Karpas-422 (cell line): ENCODE results near the gene FGF12. TPM values are rescaled to one million over a fixed set of nuclear protein-coding genes. Genes with fewer than 3 reads are reported as not detected.

Experiments
- DNase-seq: peaks from one replicate; pipeline ENCODE4 v3.0.0-alpha.2; 2015
- H2AFZ ChIP-seq: fragments of 200-600 bp; sonication (generic); 2 replicates; pipeline ENCODE4 v1.6.1; 2014; ENCODE audit warnings: antibody characterized with exemption, low read length, mixed read lengths
- H3K27ac ChIP-seq: fragments of 200-600 bp; sonication (generic); 2 replicates; pipeline ENCODE4 v1.5.1; 2014; ENCODE audit warnings: mild to moderate bottlenecking, low read length, moderate library complexity
- H3K27me3 ChIP-seq: fragments of 200-600 bp; sonication (generic); 2 replicates; pipeline ENCODE4 v1.6.1; 2014; ENCODE audit warnings: low read length, mixed read lengths
- H3K36me3 ChIP-seq: fragments of 200-600 bp; sonication (generic); 2 replicates; pipeline ENCODE4 v1.6.1; 2014; ENCODE audit warnings: low read length, mixed read lengths; ENCODE audit not compliant: insufficient read depth
- H3K4me1 ChIP-seq: fragments of 200-600 bp; sonication (generic); 2 replicates; pipeline ENCODE4 v1.6.1; 2014; ENCODE audit warnings: mild to moderate bottlenecking, low read length, mixed read lengths
- H3K4me2 ChIP-seq: fragments of 200-600 bp; sonication (generic); 2 replicates; pipeline ENCODE4 v1.6.1; 2014; ENCODE audit warnings: low read length, low read depth, mild to moderate bottlenecking; ENCODE audit not compliant: poor library complexity, severe bottlenecking
- H3K4me3 ChIP-seq: fragments of 200-600 bp; sonication (generic); 2 replicates; pipeline ENCODE4 v1.5.1; 2014; ENCODE audit warnings: mild to moderate bottlenecking, antibody characterized with exemption, low read length, mixed read lengths
- H3K79me2 ChIP-seq: fragments of 200-600 bp; sonication (generic); 2 replicates; pipeline ENCODE4 v1.6.1; 2014; ENCODE audit warnings: mild to moderate bottlenecking, low read length, mixed read lengths
- H3K9ac ChIP-seq: fragments of 200-600 bp; sonication (generic); 2 replicates; pipeline ENCODE4 v1.6.0; 2014; ENCODE audit warnings: low read length
- H3K9me2 ChIP-seq: fragments of 200-600 bp; sonication (generic), shearing (Covaris generic); replicated peaks from 2 replicates; pipeline ENCODE4 v1.6.0; 2014; ENCODE audit warnings: mild to moderate bottlenecking, low read length, moderate library complexity; ENCODE audit not compliant: insufficient read depth
- H3K9me3 ChIP-seq: fragments of 300-700, 200-600 bp; sonication (generic); 2 replicates; pipeline ENCODE4 v1.6.1; 2014; ENCODE audit warnings: low read length, mixed read lengths
- H4K20me1 ChIP-seq: fragments of 200-600 bp; sonication (generic); 2 replicates; pipeline ENCODE4 v1.6.1; 2014; ENCODE audit warnings: mild to moderate bottlenecking, antibody characterized with exemption, low read length, low read depth; ENCODE audit not compliant: insufficient read depth
- total RNA-seq: library from RNA; depleted of rRNA; stranded (reverse); fragments of >200 nt; shearing (Covaris generic); gene quantifications from 2 replicates; pipeline ENCODE4 v1.2.3, GENCODE V29; 2014; ENCODE audit warnings: low replicate concordance

Gene FGF12
- total RNA-seq, 1 experiment from 2014 or later, result not detected

DNA sequence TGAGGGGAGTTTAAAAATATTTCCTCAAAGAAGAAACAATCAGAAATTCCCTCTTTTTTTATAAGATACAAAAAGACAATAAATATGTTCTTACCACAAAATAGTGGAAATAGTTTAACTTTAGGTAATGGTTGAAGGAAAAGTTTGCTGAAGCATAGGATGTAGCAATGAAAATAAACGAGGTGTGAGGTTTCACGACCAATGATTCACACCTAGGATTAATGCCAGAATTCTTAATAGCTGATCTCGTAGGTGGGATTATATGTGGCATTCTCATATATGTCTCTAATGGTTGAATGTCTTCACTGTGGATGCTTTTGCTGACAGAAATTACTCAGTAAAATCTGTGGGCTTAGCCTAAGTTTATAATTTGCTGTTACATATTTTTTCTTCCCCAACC is 467.7 kb downstream of the FGF12 start:
- H2AFZ ChIP-seq, result no peak overlapping the region
- H3K9me2 ChIP-seq, result no peaks in the 10 kb centered on the region
- no peak overlapping the region for H3K4me2 ChIP-seq
- no peaks in the 10 kb centered on the region for H3K36me3 ChIP-seq
- no peak for DNase-seq
- H3K4me3 ChIP-seq, result no peak overlapping the region
- no peaks in the 10 kb centered on the region for H4K20me1 ChIP-seq
- H3K27me3 ChIP-seq, result no peaks in the 10 kb centered on the region
- H3K9me3 ChIP-seq, result no peaks in the 10 kb centered on the region
- no peaks in the 10 kb centered on the region for H3K79me2 ChIP-seq
- no peak overlapping the region for H3K27ac ChIP-seq
- no peak overlapping the region for H3K9ac ChIP-seq
- no peaks in the 10 kb centered on the region for H3K4me1 ChIP-seq

DNA sequence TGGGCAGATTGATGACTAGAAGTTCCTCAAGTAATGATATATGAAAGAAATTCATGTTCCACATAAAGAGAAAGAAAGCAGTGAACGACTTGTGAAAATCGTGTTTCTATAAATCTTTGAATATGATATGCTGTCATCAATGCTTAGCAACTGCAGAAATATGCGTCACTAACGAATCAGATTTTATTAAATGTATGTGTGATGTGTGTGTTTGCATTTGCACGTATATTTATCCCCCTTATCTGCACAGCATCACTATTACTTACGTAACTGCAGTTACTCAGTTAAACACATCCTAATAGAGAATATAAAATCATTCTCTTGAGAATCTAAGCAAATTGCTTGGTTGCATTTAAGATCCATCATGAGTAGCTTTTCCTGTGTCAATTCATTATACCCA is 468.6 kb downstream of the FGF12 start:
- H4K20me1 ChIP-seq, result no peaks in the 10 kb centered on the region
- H3K9me3 ChIP-seq, result no peaks in the 10 kb centered on the region
- no peak overlapping the region for H3K4me2 ChIP-seq
- H3K4me1 ChIP-seq, result no peaks in the 10 kb centered on the region
- no peak for DNase-seq
- H3K9me2 ChIP-seq, result no peaks in the 10 kb centered on the region
- no peaks in the 10 kb centered on the region for H3K27me3 ChIP-seq
- H3K9ac ChIP-seq, result no peak overlapping the region
- H3K36me3 ChIP-seq, result no peaks in the 10 kb centered on the region
- H3K4me3 ChIP-seq, result no peak overlapping the region
- H3K27ac ChIP-seq, result no peak overlapping the region
- no peak overlapping the region for H2AFZ ChIP-seq
- H3K79me2 ChIP-seq, result no peaks in the 10 kb centered on the region

GRCh38 chr3:192255839-192256238 is 471.5 kb downstream of the FGF12 start:
- Histone ChIP-seq H3K36me3 (no peaks in the 10 kb centered on the region), H3K4me2 (no peak overlapping the region), H3K9ac (no peak overlapping the region), H2AFZ (no peak overlapping the region), H4K20me1 (no peaks in the 10 kb centered on the region), H3K9me2 (no peaks in the 10 kb centered on the region), H3K27ac (no peak overlapping the region), H3K4me3 (no peak overlapping the region), H3K9me3 (no peaks in the 10 kb centered on the region), H3K79me2 (no peaks in the 10 kb centered on the region), H3K4me1 (no peaks in the 10 kb centered on the region), H3K27me3 (no peaks in the 10 kb centered on the region)
- DNase-seq, result no peak

- Histone ChIP-seq H4K20me1 (no peaks in the 10 kb centered on the region), H3K27me3 (no peaks in the 10 kb centered on the region), H3K9me2 (no peaks in the 10 kb centered on the region), H3K4me1 (no peaks in the 10 kb centered on the region), H2AFZ (no peak overlapping the region), H3K36me3 (no peaks in the 10 kb centered on the region), H3K4me3 (no peak overlapping the region), H3K4me2 (no peak overlapping the region), H3K9me3 (no peaks in the 10 kb centered on the region), H3K79me2 (no peaks in the 10 kb centered on the region), H3K27ac (no peak overlapping the region), H3K9ac (no peak overlapping the region)
- no peak for DNase-seq
These were observed 474.0 kb downstream of the FGF12 start for GRCh38 chr3:192253138-192253887.

GRCh38 chr3:192249516-192249915 is 477.8 kb downstream of the FGF12 start:
- no peak for DNase-seq
- no peaks in the 10 kb centered on the region for H4K20me1 ChIP-seq
- no peaks in the 10 kb centered on the region for H3K79me2 ChIP-seq
- no peaks in the 10 kb centered on the region for H3K4me1 ChIP-seq
- H3K9ac ChIP-seq, result no peak overlapping the region
- no peaks in the 10 kb centered on the region for H3K36me3 ChIP-seq
- H2AFZ ChIP-seq, result no peak overlapping the region
- no peak overlapping the region for H3K27ac ChIP-seq
- H3K9me3 ChIP-seq, result no peaks in the 10 kb centered on the region
- H3K9me2 ChIP-seq, result no peaks in the 10 kb centered on the region
- no peak overlapping the region for H3K4me2 ChIP-seq
- H3K4me3 ChIP-seq, result no peak overlapping the region
- H3K27me3 ChIP-seq, result no peaks in the 10 kb centered on the region

DNA sequence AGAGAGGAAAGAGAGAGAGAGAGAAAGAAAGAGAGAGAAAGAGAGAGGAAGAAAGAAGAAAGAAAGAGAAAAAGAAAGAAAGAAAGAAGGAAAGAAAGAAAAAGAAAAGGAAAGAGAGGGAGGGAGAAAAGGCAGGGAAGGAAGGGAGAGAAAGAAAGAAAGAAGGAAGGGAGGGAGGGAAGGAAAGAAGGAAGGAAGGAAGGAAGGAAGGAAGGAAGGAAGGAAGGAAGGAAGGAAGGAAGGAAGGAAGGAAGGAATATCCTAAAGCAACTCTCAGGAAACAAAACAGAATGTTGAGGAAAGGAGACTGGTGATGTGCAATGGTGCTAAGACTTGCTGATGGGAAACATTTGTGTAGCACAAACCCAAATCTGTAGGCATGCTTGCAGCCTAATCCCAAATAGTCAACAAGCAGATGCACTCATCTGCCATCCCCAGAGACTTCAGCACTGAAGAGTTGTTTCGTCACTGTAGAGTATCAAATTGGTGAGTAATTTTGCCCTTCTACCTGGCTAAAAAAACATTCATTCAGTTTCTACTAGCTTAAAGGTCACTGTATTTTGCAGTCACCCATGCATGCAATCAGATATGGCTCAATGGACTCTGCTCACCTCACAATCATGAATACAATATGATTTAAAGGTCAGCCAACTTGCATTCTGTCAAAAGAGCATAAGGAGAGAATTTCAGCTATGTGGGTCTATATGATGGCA is 480.3 kb downstream of the FGF12 start:
- Histone ChIP-seq H3K4me3 (no peak overlapping the region), H3K9ac (no peak overlapping the region), H4K20me1 (no peaks in the 10 kb centered on the region), H3K4me1 (no peaks in the 10 kb centered on the region), H3K4me2 (no peak overlapping the region), H3K79me2 (no peaks in the 10 kb centered on the region), H3K9me3 (no peaks in the 10 kb centered on the region), H3K27me3 (no peaks in the 10 kb centered on the region), H3K36me3 (no peaks in the 10 kb centered on the region), H2AFZ (no peak overlapping the region), H3K9me2 (no peaks in the 10 kb centered on the region), H3K27ac (no peak overlapping the region)
- no peak for DNase-seq

- H3K9me3 ChIP-seq, result no peaks in the 10 kb centered on the region
These were observed 482.8 kb downstream of the FGF12 start for GRCh38 chr3:192244591-192244990.

DNA sequence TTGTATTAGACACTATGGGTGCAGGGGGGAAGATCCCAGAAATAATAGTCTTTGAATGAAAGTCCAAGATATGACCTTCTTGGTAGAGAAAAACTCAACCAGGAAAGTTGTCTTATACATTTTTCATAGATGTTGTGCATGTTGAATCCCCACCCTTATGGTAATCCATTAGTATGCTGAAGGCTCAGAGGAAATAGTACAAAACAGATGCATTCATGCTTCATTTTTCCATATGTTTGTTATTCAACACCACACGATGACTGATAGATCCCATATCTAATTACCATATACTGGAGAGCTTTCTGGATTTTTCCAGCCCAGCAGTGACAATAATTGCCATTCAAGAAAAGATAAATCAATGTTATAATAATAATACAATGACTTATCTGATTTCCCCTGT is 487.4 kb downstream of the FGF12 start:
- no peaks in the 10 kb centered on the region for H3K9me3 ChIP-seq
- H3K36me3 ChIP-seq, result no peaks in the 10 kb centered on the region
- no peak for DNase-seq
- no peak overlapping the region for H2AFZ ChIP-seq
- H3K9me2 ChIP-seq, result no peaks in the 10 kb centered on the region
- no peaks in the 10 kb centered on the region for H3K27me3 ChIP-seq
- H4K20me1 ChIP-seq, result no peaks in the 10 kb centered on the region
- H3K4me3 ChIP-seq, result no peak overlapping the region
- H3K27ac ChIP-seq, result no peak overlapping the region
- no peaks in the 10 kb centered on the region for H3K79me2 ChIP-seq
- H3K4me1 ChIP-seq, result no peaks in the 10 kb centered on the region
- H3K9ac ChIP-seq, result no peak overlapping the region
- no peak overlapping the region for H3K4me2 ChIP-seq

More at GRCh38 chr3:192244591-192244990, 482.8 kb downstream of the FGF12 start:
- H4K20me1 ChIP-seq, result no peaks in the 10 kb centered on the region
- H3K9me2 ChIP-seq, result no peaks in the 10 kb centered on the region
- H3K4me1 ChIP-seq, result no peaks in the 10 kb centered on the region
- no peaks in the 10 kb centered on the region for H3K27me3 ChIP-seq
- no peak overlapping the region for H3K4me3 ChIP-seq
- H3K36me3 ChIP-seq, result no peaks in the 10 kb centered on the region
- H2AFZ ChIP-seq, result no peak overlapping the region
- no peaks in the 10 kb centered on the region for H3K79me2 ChIP-seq
- no peak overlapping the region for H3K4me2 ChIP-seq
- H3K27ac ChIP-seq, result no peak overlapping the region
- no peak overlapping the region for H3K9ac ChIP-seq
- no peak for DNase-seq
